ENCODE measurements around the gene THSD4.

DNA sequence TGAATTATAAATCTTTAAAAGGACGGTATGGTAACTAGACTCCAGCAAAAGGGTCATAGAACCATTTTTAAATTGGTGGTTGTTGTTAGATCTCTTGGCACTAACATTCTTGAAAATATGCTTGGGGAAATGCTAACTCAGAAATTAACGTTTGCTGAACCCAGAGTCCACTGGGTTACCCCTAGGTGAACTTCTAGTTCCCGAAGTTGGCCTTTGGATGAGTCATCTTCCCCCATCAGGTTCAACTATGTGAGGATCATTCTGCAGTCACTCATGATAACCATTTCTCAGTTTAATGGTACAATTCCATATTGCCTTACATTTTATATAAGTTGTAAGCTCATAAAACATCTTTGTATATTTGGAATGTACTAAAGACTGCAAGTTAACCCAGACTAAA is 204.7 kb downstream of the THSD4 start:
- TF ChIP-seq, protein P1, sequence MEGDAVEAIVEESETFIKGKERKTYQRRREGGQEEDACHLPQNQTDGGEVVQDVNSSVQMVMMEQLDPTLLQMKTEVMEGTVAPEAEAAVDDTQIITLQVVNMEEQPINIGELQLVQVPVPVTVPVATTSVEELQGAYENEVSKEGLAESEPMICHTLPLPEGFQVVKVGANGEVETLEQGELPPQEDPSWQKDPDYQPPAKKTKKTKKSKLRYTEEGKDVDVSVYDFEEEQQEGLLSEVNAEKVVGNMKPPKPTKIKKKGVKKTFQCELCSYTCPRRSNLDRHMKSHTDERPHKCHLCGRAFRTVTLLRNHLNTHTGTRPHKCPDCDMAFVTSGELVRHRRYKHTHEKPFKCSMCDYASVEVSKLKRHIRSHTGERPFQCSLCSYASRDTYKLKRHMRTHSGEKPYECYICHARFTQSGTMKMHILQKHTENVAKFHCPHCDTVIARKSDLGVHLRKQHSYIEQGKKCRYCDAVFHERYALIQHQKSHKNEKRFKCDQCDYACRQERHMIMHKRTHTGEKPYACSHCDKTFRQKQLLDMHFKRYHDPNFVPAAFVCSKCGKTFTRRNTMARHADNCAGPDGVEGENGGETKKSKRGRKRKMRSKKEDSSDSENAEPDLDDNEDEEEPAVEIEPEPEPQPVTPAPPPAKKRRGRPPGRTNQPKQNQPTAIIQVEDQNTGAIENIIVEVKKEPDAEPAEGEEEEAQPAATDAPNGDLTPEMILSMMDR (IDR thresholded peaks at IDR 0.05), result no peak
- TF ChIP-seq POLR2A (IDR thresholded peaks at IDR 0.05), result no peak
